D341Med (cell line): Measurements from ENCODE around the gene TM9SF4.
A peak's percentile ranks its signal among the peaks of the same experiment; 100 is the strongest.
"Not testable (repeated sequence)": the region's sequence is repeated elsewhere in the genome, so short reads cannot be mapped to it uniquely, and the experiment has no call there.

Source experiments
- DNase-seq: peaks from one replicate; pipeline ENCODE4 v3.0.0; 2012; ENCODE audit warnings: low spot score

The TM9SF4 gene

DNA sequence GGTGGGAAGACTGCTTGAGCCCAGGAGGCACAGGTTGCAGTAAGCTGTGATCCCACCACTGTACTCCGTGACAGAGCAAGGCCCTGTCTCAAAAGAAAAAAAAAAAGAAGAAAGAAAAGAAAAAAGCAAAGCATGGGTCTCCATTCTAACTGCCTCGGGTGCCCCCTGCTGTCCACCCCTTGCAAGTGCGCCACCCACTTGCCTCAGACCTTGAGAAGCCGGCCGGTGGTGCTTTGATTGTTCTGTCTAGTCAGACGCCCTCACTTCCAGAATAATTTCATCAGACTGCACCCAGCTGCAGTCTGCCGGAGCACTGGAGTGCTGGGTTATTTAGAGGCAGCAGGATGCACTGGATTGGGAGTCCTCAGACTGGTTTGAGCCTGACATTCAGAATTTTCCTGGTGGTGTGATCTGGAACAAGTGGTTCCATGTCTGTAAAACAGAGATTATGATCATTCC lies 17.6 kb upstream of the TM9SF4 start:
- DNase-seq, result peak; percentile 87

DNA sequence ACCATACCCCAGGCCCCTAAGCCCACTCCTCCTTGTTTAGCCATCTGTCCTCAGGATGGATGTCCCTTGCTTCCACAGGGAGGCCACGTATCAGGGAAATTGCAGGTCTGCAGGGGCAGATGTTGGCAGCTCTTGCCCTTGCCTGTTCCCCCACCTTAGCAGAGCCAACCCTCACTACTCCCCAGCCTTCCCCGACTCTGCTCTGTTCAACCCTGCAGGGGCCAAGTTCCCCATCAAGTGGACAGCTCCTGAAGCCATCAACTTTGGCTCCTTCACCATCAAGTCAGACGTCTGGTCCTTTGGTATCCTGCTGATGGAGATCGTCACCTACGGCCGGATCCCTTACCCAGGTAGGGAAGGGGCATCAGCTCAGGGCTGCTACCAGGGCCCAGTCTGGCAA lies 10.7 kb upstream of the TM9SF4 start:
- DNase-seq, result no peak

DNA sequence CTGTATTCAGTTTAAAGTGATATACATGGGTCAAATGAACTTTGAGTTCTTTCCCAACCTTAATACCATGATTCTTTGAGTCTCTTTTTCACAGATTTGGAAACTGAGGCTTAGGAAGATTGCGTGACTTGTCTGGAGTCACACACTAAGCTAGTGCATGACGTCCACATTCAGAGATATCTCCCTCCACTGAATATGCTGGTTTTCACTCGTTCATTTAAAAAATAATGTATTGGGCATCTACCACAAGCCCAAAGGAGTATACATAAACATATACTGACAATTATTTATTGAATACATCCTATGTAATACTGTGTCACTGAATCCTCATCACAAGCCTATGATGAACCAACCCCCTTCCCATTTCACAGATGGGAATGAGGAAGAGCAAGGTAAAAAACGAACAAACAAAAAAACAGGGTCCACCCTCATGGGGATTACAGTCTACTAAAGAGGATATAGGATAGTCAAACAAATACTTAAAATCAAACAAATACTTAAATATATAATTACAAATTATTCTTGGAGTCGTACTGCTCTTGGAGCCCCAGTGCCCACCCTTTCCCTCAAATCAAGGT lies 611 bp upstream of the TM9SF4 start:
- no peak for DNase-seq

DNA sequence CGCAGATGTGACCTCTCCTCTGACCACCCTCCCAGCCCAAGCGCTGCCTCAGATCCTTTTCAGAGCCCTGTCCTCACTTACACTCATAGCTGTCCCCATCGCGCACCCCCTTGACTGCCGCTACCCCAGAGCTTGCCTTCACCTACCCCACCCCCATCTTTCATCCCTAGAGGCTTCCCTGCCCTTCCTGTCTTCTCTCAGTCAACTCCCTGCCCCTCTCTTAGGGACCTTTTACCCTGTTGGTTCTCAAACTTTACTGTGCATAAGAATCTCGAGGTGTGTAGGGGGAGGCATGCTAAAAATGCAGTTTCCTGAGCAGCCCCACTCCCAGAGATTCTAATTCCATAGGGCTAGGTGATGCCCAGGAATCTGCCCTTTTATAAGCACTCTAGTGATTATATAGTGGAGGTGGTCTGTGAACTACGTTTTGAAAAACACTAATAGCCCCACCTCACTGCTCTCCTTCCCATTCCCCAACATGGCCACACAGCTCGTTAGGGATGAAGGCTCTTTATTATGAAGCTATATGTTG lies 725 bp downstream of the TM9SF4 start:
- no peak for DNase-seq

DNA sequence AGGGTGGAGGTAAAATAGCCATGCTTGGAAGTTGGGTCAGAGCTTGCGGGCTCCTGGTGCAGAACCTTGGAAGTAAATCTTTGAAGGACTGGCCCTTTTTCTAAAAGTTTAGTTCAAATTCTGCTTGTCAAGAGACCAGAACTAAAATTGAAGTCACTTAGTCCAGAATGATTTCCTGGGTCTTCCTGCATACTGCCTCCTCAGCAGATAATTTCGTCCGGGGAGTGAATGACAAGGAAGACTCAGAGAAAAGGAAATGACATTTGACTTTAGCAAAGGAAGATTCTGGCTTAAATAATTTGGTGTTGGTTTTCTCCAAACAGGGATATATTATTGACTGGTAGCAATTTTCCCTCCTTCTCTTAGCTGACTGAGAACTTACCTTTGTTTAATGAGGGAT lies 1.2 kb downstream of the TM9SF4 start:
- no peak for DNase-seq

DNA sequence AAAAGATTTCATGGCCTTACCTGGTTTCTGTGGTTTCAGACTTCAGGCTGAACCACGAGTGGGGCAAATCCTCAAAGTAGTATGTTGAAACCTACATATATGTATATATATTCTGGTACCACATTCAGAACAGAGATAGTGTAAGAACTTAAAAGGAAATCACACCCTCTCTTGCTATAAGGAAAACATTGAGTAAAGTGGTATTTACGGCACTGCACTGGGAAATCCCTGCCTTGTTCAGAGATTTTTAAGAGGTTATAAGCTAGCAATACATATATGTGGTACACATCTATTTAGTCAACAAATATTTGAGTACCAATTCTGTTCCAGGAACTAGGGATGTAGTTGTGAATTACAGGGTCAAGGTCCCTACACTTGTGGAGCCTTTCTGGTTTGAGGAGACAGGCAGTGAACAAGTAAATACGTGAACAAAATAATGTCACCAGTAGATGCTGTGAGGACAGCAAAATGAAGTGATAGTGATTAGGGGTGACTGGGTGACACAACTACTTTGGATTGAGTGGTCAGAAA lies 1.7 kb downstream of the TM9SF4 start:
- DNase-seq, result no peak

DNA sequence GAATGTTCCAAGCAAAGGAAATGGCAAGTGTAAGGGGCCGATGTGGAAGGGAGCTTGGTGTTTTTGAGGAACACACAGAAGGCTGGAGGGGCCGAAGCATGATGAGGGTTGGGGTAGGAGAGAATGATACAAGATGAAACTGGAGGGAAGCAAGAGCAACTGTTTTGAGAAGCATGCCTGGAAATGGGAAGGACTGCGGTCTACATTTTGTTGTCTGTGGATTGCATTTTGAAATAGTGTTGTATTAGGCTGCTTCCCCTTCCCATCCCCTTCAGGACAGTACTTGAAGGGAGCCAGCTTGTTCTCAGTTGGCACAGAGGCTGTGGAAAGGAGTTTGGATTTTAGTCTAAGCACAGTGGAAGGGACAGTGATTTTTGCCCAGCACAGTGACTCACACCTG lies 2.2 kb downstream of the TM9SF4 start:
- DNase-seq, result no peak

DNA sequence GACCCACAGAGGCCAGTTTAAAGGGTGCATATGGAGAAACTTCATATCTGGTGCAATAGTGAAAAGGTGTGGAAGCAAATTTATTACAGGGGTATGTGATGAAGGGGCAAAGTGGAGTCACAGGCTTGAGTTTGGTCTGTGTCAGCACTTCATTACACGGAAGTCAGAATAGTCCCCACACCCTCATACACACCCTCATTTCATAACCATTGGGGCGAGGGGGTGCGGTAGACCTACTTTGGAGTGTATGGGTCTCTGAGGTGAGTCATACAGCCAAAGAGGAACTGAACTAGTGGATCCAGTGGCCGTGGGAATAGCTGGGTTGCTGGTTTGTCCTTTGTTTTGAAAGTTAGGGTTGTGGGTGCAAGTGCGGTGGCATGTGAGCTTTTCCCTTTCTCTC lies 3.3 kb downstream of the TM9SF4 start:
- DNase-seq, result no peak

DNA sequence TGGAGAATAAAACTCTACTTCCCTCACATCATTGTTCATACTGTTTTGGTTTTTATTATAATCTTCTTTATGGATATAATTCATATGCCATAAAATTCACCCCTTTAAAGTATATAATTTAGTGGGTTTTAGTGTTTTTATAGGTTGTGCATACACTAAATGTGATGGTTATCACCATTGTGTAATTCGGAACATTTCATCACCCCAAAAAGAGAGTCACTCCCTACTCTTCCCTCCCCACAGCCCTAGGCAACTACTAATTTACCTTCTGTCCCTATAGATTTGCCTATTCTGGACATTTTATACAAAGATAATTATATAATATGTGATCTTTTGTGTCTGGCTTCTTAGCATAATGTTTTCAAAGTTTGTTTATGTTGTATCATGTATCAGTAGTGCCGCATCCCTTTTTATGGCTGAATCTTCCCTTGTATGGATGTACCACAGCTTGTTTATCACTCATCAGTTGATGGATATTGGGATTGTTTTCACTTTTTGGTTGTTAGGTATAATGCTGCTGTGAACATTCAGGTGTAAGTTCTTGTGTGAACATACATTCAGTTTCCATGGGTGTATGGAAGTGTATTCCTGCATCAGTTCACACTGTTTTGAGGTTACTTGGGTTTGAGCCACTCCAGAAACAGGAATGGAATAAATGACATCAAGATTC lies 4.2 kb downstream of the TM9SF4 start:
- no peak for DNase-seq

DNA sequence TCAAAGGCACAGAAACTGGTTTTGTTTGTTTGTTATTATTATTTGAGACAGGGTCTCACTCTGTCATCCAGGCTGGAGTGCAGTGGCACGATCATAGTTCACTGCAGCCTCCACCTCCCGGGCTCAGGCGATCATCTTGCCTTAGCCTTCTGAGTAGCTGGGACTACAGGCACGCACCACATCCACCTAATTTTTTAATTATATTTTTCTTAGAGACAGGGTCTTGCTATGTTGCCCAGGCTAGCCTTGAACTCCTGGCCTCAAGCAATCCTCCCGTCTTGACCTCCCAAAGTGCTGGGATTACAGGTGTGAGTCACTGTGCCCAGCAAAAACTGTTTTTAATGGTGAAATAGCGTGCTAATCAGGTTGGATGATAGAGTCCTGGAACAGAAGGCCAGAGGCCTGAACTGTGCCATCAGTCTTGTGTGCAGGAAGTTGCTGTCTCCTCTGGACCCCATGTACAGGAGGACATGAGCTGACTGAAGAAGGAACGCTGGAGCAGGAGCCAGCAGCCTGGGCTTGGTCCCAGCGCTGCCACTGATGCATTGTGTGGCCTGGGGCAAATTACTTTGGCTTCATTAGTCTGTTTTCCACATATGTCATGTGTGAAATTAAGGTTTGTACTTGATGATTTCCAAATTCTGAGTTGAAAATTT lies 4.9 kb downstream of the TM9SF4 start:
- no peak for DNase-seq

DNA sequence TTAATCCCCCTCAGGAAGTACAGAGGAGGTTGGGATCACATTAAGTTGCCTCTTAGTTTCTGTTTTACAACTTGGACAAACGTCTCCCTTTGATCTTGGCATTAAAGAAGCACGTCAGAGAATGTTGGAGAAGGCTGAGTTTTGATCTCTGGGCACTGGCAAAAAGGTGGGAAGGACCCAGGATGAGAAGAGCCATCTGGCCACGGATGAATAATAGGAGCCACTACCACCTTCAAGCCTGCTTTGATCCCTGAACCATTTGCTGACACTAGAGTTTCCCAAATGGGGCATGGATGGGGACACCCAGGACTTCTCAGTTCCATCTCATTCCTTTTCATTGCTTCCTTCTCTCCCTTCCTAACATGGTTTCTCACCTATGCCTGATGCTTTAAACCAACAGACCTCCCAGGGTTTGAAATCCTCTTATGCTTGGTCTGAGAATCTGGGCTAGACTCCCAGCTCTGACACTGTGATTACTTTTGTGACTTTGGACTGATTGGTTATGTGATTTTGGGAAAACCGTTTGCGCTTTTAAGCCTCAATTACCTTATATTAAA lies 5.8 kb downstream of the TM9SF4 start:
- DNase-seq, result no peak

DNA sequence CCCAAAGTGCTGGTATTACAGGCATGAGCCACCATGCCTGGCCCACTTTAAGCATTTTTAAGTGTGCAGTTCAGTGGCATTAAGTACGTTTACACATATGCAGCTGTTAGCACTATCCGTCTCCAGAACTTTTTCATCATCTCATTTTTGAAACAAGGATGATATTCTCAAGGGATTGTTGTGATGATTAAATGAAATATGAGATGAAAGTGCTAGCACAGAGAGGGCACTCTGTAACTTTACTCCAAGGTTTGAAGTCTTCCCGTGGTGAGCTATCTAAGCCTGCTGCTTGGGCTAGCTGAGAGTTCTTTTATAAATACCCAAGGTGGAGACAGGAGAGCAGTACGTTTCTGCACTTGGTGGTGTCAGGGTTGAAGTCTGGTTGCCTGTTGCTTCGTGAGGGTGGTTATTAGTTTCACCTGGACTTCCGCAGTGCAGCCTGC lies 6.6 kb downstream of the TM9SF4 start:
- DNase-seq, result no peak

DNA sequence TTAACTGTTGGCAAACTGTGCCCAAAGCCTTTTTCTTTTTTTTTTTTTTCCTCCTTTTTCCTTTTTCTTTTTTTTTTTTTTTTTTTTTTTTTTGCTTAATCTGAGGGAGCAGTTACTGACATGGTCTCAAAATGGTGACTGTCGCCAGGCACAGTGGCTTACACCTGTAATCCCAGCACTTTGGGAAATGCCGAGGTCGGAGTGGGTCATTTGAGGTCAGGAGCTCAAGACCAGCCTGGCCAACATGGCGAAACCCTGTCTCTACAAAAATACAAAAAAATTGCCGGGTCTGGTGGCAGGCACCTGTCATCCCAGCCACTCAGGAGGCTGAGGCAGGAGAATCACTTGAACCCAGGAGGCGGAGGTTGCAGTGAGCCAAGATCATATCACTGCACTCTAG lies 7.3 kb downstream of the TM9SF4 start:
- DNase-seq, result not testable (repeated sequence)

DNA sequence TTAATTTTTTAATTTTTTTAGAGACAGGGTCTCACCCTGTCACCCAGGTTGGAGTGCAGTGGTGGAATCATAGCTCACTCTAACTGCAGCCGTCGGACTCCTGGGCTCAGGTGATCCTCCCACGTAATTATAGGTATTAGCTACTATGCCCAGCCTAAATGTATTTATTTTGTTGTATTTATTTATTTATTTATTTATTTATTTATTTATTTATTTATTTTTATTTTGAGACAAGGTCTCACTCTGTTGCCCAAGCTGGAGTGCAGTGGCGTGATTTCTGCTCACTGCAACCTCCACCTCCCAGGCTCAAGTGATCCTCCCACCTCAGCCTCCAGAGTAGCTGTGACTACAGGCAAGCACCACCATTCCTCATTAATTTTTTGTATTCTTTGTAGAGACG lies 8.9 kb downstream of the TM9SF4 start:
- not testable (repeated sequence) for DNase-seq

DNA sequence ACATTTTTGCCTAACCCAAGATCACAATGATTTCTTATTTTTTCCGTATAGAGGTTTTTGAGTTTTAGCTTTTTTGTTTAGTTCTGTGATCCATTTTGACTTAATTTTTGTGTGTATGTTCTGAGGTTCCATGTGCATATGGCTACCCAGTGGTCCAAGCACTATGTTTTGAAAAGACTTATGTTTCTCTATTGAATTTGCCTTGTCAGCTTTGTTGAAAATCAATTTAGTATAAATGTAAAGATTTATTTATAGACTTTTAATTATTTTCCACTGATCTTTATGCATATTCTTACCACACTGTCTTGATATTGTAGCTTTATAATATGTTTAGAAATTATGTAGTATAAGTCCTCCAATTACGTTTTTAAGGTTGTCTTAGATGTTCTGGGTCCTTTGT lies 10.2 kb downstream of the TM9SF4 start:
- DNase-seq, result no peak

DNA sequence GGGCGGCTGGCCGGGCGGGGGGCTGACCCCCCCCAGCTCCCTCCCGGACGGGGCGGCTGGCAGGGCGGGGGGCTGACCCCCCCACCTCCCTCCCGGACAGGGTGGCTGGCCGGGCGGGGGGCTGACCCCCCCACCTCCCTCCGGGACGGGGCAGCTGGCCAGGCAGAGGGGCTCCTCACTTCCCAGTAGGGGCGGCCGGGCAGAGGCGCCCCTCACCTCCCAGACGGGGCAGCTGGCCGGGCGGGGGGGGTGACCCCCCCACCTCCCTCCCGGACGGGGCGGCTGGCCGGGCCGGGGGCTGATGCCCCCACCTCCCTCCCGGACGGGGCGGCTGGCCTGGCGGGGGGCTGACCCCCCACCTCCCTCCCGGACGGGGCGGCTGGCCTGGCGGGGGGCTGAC lies 12.4 kb downstream of the TM9SF4 start:
- not testable (repeated sequence) for DNase-seq

DNA sequence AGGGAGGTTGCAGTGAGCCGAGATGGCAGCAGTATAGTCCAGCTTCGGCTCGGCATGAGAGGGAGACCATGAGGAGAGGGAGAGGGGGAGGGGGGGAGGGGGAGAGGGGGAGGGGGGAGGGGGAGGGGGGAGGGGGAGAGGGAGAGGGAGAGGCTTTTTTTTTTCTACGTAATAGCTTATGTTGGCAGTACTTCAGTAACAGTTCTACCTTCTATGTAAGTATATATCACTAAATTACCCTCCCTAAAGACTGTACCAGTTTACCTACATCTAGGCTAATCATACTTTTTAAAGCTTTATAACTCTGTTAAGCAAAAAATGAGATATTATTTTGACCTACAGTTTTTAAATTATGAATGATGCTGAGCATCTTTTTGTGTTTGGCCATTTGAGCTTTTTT lies 13.6 kb downstream of the TM9SF4 start:
- no peak for DNase-seq

DNA sequence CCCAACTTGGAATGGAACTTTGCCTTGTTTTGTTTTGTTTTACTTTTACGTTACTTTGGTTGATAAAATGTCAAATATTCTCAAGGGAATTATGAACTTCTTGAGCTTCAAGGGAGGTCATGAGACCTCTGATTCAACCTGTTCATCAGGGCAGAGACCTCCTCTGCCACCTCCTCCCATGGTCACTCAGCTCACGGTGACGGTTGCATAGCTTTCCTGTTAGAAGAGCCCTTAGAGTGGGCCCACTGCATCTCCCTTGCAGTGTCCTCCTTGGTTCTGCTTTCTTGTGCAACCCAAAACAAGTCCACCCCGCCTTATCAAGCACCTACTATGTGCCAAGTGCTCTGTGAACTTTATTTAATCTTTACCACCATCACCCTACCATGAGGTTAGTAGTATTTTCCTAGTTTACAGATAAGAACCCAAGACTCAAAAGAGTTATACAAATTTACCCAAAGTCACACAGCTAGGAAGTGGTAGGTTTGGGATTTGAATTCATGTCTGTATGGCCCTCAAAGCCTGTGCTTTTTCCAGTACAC lies 15.5 kb downstream of the TM9SF4 start:
- no peak for DNase-seq

DNA sequence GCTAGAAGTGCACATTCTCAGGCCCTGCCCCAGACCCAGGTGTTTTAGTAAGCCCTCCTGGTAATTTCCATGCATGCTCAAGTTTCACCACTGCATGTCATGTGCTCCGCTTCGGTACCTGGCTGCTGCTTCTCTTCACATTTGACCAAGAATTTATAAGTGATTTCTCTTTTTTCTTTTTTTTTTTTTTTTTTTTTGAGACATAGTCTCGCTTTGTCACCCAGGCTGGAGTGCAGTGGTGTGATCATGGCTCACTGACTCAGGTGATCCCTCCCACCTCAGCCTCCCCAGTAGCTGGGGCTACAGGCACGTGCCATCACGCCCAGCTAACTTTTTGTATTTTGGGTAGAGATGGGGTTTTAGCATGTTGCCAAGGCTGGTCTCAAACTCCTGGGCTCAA lies 16.0 kb downstream of the TM9SF4 start:
- no peak for DNase-seq

DNA sequence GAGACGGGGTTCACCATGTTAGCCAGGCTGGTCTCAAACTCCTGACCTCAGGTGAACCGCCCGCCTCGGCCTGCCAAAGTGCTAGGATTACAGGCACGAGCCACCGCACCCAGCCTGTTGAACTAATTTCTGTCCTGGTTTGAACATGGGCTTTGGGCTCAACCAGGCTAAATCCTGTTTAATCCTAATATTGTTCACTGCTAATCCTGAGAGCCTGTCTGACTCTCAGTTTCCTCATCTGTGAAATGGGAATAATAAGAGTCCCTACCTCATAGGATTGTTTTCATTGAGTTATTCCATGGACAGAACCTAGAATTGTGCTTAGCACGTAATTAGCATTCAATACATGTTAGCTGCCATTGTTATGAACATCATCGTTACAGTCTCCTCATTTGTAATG lies 17.4 kb downstream of the TM9SF4 start:
- no peak for DNase-seq

DNA sequence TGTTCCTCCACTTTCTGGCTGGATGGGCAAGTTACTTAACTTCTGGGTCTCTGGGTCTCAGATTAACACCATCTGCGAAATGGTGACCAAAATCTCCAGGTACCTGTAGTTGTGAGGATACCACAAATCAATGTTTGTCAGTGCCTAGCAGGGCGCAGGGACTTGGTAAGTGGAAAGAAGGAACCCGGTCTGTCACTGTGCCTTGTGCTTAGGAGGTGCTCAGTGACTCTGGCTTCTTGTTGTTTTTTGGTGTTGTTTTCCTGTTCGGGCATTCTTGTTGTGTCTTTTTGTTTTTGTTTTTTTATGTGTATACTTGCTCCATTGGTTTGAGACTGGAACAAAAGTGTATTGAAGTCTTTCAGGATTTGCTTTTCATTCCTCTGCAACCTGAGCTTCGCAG lies 17.8 kb downstream of the TM9SF4 start:
- DNase-seq, result no peak

DNA sequence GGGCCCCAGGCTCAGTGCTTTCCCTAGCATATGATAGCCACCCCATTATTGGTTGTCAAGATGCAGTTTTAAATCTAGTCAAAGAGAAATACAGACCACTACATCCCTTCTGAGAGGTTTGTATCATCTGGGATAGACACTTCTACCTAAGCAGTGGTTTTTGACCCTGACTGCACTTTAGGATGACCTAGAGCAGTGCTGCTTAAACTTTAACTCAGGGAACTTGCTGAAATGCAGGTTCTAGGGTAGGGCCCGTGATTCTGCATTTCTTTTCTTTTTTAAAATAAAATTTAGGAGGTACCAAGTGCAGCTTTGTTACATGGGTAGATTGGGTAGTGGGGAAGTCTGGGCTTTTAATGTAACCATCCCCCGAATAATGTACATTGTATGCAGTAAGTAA lies 18.7 kb downstream of the TM9SF4 start:
- DNase-seq, result no peak

DNA sequence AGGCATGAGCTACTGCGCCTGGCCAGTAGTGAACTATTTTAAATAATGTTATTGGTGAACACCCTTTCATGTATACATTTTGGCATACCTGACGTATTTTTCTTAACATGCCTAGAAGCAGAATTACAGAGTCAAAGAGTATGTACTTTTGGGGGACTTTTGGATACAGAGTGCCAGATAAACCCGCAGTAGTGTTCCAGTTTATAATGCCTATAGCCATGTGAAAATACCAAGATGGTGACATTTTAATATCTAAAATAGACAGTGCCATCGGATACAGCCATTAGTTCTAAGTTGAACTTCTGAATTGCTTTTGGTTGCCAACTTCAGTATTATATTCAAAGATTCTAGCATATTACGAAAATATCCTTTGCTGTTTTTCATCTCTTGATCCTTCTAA lies 20.3 kb downstream of the TM9SF4 start:
- DNase-seq, result no peak
